RWPE1 (cell line): ENCODE measurements around the gene EXOC2.

Experiments
- CTCF ChIA-PET: fragments of 350-600 bp; sonication (Branson Sonifier 250); formaldehyde crosslinking; extraction: SDS; loops from one replicate; lab custom pipeline; 2021; lab: Yijun Ruan, JAX
- POLR2A ChIA-PET: fragments of 400-600 bp; formaldehyde crosslinking; extraction: SDS; loops from one replicate; lab custom pipeline; 2020; ENCODE audit warnings: antibody characterized with exemption; ENCODE audit not compliant: low non-redundant PET; lab: Yijun Ruan, JAX
- DNase-seq: peaks from one replicate; pipeline ENCODE4 v3.0.0; 2012; ENCODE audit warnings: low spot score
- H3K27ac ChIP-seq: fragments of 450-650 bp; 2 replicates; pipeline ENCODE4 v1.5.1; 2017
- TF ChIP-seq, protein P1 (sequence below): fragments of 450-650 bp; conservative IDR thresholded peaks from 2 replicates; pipeline ENCODE4 v1.5.1; 2017; ENCODE audit warnings: low read depth, mild to moderate bottlenecking

EXOC2 gene

GRCh38 chr6:650098-650497 is 42.8 kb downstream of the EXOC2 start:
- ChIA-PET CTCF (no interaction called here), POLR2A (no interaction called here)
- H3K27ac ChIP-seq, result no peak overlapping the region
- DNase-seq, result no peak
- TF ChIP-seq, protein P1, sequence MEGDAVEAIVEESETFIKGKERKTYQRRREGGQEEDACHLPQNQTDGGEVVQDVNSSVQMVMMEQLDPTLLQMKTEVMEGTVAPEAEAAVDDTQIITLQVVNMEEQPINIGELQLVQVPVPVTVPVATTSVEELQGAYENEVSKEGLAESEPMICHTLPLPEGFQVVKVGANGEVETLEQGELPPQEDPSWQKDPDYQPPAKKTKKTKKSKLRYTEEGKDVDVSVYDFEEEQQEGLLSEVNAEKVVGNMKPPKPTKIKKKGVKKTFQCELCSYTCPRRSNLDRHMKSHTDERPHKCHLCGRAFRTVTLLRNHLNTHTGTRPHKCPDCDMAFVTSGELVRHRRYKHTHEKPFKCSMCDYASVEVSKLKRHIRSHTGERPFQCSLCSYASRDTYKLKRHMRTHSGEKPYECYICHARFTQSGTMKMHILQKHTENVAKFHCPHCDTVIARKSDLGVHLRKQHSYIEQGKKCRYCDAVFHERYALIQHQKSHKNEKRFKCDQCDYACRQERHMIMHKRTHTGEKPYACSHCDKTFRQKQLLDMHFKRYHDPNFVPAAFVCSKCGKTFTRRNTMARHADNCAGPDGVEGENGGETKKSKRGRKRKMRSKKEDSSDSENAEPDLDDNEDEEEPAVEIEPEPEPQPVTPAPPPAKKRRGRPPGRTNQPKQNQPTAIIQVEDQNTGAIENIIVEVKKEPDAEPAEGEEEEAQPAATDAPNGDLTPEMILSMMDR, result no peak

DNA sequence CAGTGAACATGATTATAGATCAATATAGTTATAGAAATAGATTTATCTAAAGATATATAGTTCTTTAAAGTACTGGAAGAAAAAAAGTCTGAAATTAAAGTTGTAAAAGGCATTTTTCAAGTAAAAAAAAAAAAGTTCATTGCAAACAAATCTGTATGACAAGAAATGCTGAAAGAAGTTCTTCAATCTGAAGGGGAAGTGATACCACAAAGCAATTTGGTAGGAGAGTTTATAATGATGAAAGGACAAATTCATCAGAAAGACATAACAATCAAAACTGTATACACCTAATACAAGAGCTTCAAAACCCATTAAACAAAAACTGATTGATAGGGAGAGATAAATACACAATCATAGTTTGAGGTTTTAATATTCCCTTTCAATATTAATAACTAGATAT is 50.1 kb downstream of the EXOC2 start:
- DNase-seq, result no peak
- no peak overlapping the region for H3K27ac ChIP-seq
- ChIA-PET POLR2A (no interaction called here), CTCF (no interaction called here)
- TF ChIP-seq, protein P1, result no peak

- DNase-seq, result no peak
- TF ChIP-seq, protein P1, result no peak
- no peak overlapping the region for H3K27ac ChIP-seq
- ChIA-PET POLR2A (no interaction called here), CTCF (no interaction called here)
Observed at GRCh38 chr6:641225-641985, 51.5 kb downstream of the EXOC2 start.

DNA sequence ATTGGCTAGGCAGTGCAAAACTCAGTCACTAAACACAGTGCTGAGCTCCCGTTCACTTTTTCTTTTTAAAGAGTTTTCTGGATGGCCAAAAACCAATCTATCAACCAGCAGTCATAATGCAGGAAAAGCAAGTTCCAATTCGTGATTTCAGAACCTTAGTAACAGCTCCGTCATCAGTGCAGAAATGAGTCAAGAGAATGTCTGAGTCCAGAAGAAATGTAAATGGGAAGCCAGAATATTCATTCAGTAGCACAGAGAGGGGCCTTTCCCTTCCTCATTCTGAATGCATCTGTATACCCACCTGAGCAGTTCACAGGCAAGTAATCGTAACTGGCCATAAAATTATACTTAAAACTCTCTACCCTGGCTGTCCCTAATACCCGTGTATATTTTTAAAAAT is 56.5 kb downstream of the EXOC2 start:
- ChIA-PET CTCF (no interaction called here), POLR2A (no interaction called here)
- no peak for DNase-seq
- H3K27ac ChIP-seq, result no peak overlapping the region
- TF ChIP-seq, protein P1, result no peak

GRCh38 chr6:635233-635632 is 57.7 kb downstream of the EXOC2 start:
- TF ChIP-seq, protein P1, result no peak

GRCh38 chr6:633611-634010 is 59.3 kb downstream of the EXOC2 start:
- no peak for DNase-seq
- TF ChIP-seq, protein P1, result no peak
- ChIA-PET CTCF (no interaction called here), POLR2A (no interaction called here)
- no peak overlapping the region for H3K27ac ChIP-seq

More at GRCh38 chr6:635233-635632, 57.7 kb downstream of the EXOC2 start:
- POLR2A ChIA-PET, result no interaction called here
- CTCF ChIA-PET, result interaction anchor here (0.8 kb wide), 1 partner anchor 762 kb away, joined by 3 read pairs; no protein-coding TSS in a partner anchor
- no peak overlapping the region for H3K27ac ChIP-seq
- DNase-seq, result no peak
